ENCODE results near the gene TMPRSS15.

Gene TMPRSS15

DNA sequence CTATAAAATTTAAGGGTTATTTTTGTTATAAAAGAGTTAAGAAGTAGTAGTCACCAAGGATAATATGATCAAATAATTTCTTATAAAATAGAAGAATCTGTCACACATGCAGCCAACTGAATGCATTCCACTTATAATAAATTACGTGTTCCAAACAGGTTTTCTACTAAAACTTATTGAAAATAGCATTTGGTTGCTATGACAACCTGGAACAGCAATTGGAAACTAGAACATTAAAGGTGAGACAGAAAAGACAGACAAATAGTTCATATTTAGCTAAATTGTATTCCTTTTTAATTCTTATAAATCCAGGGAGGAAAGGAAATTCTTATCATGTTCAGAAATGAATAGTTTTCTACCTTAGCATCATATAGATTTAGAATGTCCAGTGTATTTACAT lies 168.0 kb downstream of the TMPRSS15 start:
- no peak for DNase-seq

DNA sequence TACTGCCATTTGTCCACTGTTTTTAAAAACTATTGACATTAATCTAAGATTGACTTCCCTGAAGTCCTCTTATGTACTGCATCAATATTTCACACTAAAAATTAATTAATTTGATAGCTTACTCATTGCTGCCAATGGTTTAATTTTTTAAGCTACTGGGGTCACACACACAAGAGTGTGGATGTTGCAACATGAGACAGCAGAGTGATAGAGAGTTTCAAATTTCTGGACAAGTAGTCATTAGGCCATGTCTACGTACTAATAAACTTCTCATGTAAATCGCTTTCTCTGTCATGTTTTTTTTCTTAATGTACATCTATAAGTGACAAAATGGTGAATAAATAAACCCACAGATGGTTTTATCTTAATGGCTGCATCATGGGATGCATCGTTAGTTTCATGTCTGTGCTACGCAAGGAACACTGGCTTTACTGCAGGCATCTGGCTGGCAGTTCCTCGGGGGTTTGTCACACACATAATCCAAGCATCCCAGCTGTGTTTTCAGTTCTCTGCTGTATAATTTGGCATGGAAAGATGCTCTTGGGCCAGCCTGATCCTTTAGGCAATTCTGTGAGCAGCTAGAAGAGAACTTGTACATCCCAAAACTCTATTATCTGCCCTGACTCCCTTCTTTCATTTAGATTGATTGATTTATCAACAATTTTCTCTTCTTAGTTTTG lies 175.4 kb downstream of the TMPRSS15 start:
- DNase-seq: no peak

DNA sequence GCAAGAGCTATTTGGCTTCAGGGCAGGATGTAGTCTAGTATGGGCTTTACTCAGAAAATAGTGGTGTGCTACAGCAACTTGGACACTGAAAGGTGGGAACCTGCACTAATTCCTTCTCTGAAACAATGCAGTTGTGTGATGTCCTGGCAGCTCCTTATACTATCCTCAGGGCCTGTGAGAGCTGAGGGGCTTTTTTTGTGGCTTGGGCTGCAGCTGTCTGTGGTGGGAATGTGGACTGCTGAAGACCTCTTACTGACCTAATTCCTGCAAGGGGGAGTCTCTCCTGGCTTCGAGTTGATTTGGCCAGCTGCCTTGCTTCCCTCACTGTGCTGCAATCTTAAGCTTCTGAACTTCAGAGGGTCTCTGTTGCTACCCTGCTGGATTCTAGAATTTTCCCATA lies 181.2 kb downstream of the TMPRSS15 start:
- DNase-seq: no peak

DNA sequence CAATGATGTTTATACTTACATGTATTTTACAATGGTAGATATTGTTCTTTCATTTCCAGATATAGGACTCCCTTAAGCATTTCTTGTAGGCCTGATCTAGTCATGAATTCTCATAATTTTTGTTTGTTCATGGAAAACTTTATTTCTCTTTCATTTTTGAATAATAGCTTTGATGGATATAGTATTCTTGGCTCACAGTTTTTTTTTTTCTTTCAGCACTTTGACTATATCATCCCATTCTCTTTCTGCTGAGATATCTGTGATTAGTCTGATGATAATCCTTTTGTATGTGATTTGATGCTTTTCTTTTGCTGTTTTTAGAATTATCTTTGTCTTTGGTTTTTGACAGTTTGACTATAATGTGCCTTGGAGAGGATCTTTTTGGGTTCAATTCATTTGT lies 183.1 kb downstream of the TMPRSS15 start:
- no peak for DNase-seq

Measured in cortex of kidney (tissue), 1 donor.